Panc1 (cell line): ENCODE data around the gene ARFIP1. TPM values are rescaled to one million over a fixed set of nuclear protein-coding genes. Genes with fewer than 3 reads are reported as not detected.

Experiments
- ATAC-seq: fragments of 200-7000 bp; cut with Tn5 transposase; 2 replicates; pipeline ENCODE4 v1.9.1; 2020; ENCODE audit warnings: mild to moderate bottlenecking, moderate library complexity
- BruUV-seq: library from RNA; stranded (reverse); fragments of 400-500 nt; replicated peaks from 2 replicates; lab custom pipeline; 2021; lab: Mats Ljungman, UMichigan
- CTCF ChIA-PET: fragments of 300-600 bp; sonication (Branson Sonifier 250); formaldehyde crosslinking; loops from one replicate; lab custom pipeline; 2022; ENCODE audit warnings: antibody characterized with exemption; lab: Charles Lee
- POLR2A ChIA-PET: fragments of 300-600 bp; sonication (Branson Sonifier 250); formaldehyde crosslinking; loops from one replicate; lab custom pipeline; 2022; ENCODE audit warnings: antibody characterized with exemption; lab: Charles Lee
- DNase-seq: peaks from one replicate; pipeline ENCODE4 v3.0.0-alpha.2; 2010; ENCODE audit warnings: low read depth, low spot score
- H3K27ac ChIP-seq: 2 replicates; pipeline ENCODE4 v1.5.1; 2011; ENCODE audit warnings: mild to moderate bottlenecking, low read length, inconsistent platforms
- H3K27me3 ChIP-seq: fragments of 200-500 bp; sonication (Bioruptor generic); 2 replicates; pipeline ENCODE4 v1.6.0; 2014; ENCODE audit warnings: low read length, inconsistent platforms; ENCODE audit not compliant: control insufficient read depth, insufficient read depth
- H3K36me3 ChIP-seq: fragments of 200-500 bp; sonication (Bioruptor generic); 2 replicates; pipeline ENCODE4 v1.5.1; 2014; ENCODE audit warnings: inconsistent platforms, mild to moderate bottlenecking, low read length, moderate library complexity; ENCODE audit not compliant: control insufficient read depth, insufficient read depth
- H3K4me1 ChIP-seq: 2 replicates; pipeline ENCODE4 v1.5.1; 2011; ENCODE audit warnings: inconsistent platforms, mild to moderate bottlenecking, low read length, moderate library complexity; ENCODE audit not compliant: control insufficient read depth, insufficient read depth
- H3K4me3 ChIP-seq, 2 experiments: 2 replicates each; pipeline ENCODE4 v1.5.1; 2011 to 2012; ENCODE audit warnings: low read depth in 2 of 2, low read length in 2 of 2, mild to moderate bottlenecking in 2 of 2, inconsistent platforms in 1 of 2, moderate library complexity in 1 of 2
- H3K9me3 ChIP-seq: fragments of 200-500 bp; sonication (Bioruptor generic); 2 replicates; pipeline ENCODE4 v1.5.1; 2014; ENCODE audit warnings: low read depth, mild to moderate bottlenecking, inconsistent platforms, low read length, moderate library complexity; ENCODE audit not compliant: control insufficient read depth, insufficient read depth
- POLR2AphosphoS5 ChIP-seq: IDR thresholded peaks from 2 replicates; pipeline ENCODE4 v1.6.1; 2012; ENCODE audit warnings: mild to moderate bottlenecking, low read depth, low read length, moderate library complexity
- REST ChIP-seq, 2 experiments: IDR thresholded peaks; 2 replicates each; pipeline ENCODE4 v1.6.1; 2011 to 2012; ENCODE audit warnings: low read depth in 2 of 2, control low read depth in 1 of 2, low read length in 1 of 2, mild to moderate bottlenecking in 1 of 2, moderate library complexity in 1 of 2; ENCODE audit not compliant: insufficient read depth in 1 of 2
- SIN3A ChIP-seq: IDR thresholded peaks from 2 replicates; pipeline ENCODE4 v1.6.1; 2012; ENCODE audit warnings: low read depth, mild to moderate bottlenecking, low read length, moderate library complexity, borderline replicate concordance; ENCODE audit not compliant: insufficient read depth
- TCF7L2 ChIP-seq: IDR thresholded peaks from 2 replicates; pipeline ENCODE4 v1.6.1; 2011; ENCODE audit warnings: mild to moderate bottlenecking, low read depth, low read length, inconsistent platforms
- in situ Hi-C: cut with HindIII; loops from 2 replicates; pipeline ENCODE4 v1.10.0; 2016; ENCODE audit warnings: low sequenced_read_pairs, low pct_unique_long_range_greater_than_20kb
- intact Hi-C: fragments of 100-400 bp; cut with micrococcal nuclease; formaldehyde crosslinking; loops from one replicate; pipeline ENCODE4 v1.10.0; 2022; ENCODE audit not compliant: unreplicated experiment
- total RNA-seq: library from RNA; stranded (reverse); gene quantifications from one replicate; pipeline ENCODE4 v1.2.1, GENCODE V29; 2021; ENCODE audit not compliant: unreplicated experiment
- TF ChIP-seq, protein P1 (sequence below): fragments of 450-650 bp; IDR thresholded peaks from 2 replicates; pipeline ENCODE4 v1.5.1; 2017; ENCODE audit warnings: mild to moderate bottlenecking

The ARFIP1 gene
- total RNA-seq, 1 experiment from 2014 or later, result 22.2 TPM

DNA sequence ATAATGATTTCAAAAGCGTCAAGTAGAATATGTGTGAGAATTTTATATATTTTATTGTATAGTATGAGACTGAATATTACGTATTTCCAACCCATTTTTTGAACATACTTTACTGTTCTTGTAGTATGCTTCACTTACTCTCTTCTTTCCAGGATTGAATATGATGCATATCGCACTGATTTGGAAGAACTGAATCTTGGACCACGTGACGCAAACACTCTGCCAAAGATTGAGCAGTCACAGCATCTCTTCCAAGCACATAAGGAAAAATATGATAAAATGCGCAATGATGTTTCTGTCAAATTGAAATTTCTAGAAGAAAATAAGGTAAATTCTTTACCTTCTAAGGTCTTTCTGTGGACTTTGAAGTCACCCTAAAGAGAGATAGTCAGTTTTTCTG is 108.2 kb downstream of the ARFIP1 start:
- no peak overlapping the region for H3K27ac ChIP-seq
- no peak overlapping the region for H3K4me3 ChIP-seq
- no TSS peak for BruUV-seq
- DNase-seq, result no peak
- H3K4me1 ChIP-seq, result no peaks in the 10 kb centered on the region
- in situ Hi-C loops (no loop called here), intact Hi-C loops (no loop called here)
- no peak for TF ChIP-seq TCF7L2
- no peak for TF ChIP-seq SIN3A
- no peak for TF ChIP-seq REST (IDR thresholded peaks at IDR 0.05; ENCODE audit: insufficient read depth in 1 of 2, low read depth in 2 of 2, low read length in 1 of 2)
- TF ChIP-seq POLR2AphosphoS5, result no peak
- TF ChIP-seq, protein P1, sequence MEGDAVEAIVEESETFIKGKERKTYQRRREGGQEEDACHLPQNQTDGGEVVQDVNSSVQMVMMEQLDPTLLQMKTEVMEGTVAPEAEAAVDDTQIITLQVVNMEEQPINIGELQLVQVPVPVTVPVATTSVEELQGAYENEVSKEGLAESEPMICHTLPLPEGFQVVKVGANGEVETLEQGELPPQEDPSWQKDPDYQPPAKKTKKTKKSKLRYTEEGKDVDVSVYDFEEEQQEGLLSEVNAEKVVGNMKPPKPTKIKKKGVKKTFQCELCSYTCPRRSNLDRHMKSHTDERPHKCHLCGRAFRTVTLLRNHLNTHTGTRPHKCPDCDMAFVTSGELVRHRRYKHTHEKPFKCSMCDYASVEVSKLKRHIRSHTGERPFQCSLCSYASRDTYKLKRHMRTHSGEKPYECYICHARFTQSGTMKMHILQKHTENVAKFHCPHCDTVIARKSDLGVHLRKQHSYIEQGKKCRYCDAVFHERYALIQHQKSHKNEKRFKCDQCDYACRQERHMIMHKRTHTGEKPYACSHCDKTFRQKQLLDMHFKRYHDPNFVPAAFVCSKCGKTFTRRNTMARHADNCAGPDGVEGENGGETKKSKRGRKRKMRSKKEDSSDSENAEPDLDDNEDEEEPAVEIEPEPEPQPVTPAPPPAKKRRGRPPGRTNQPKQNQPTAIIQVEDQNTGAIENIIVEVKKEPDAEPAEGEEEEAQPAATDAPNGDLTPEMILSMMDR, result no peak
- no peaks in the 10 kb centered on the region for H3K27me3 ChIP-seq
- ChIA-PET CTCF (no interaction called here), POLR2A (no interaction called here)
- H3K36me3 ChIP-seq, result no peaks in the 10 kb centered on the region
- ATAC-seq, result no peak
- no peaks in the 10 kb centered on the region for H3K9me3 ChIP-seq

DNA sequence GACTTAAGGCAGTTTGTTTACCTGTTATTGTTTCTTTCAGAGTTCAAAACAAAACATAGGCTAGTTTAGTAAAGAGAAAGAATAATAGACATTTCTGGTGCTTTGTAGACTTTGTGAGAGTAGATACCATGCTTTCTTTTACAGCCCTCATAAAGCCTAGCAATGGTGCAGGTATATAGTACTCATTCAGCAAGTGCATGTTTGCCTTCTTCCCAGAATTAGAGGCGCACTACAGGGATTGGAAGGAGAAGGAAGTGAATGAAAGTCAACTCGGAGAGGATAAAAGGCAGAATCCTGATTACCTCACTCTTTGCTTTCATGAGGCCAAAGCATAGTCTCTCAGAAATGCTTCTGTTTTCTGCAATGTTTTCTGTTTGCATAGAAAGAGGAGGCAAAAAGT is 113.2 kb downstream of the ARFIP1 start:
- ATAC-seq, result no peak
- CTCF ChIA-PET, result no interaction called here
- Histone ChIP-seq H3K9me3 (no peaks in the 10 kb centered on the region), H3K4me1 (no peaks in the 10 kb centered on the region), H3K27ac (no peak overlapping the region), H3K27me3 (no peaks in the 10 kb centered on the region), H3K4me3 (no peak overlapping the region), H3K36me3 (no peaks in the 10 kb centered on the region)
- in situ Hi-C loops (no loop called here), intact Hi-C loops (no loop called here)
- BruUV-seq, result no TSS peak
- POLR2A ChIA-PET, result interaction anchor here (0.5 kb wide), 1 partner anchor 18 kb away, joined by 4 read pairs; no protein-coding TSS in a partner anchor
- no peak for DNase-seq
- TF ChIP-seq TCF7L2 (no peak), REST (IDR thresholded peaks at IDR 0.05; ENCODE audit: insufficient read depth in 1 of 2, low read depth in 2 of 2, low read length in 1 of 2) (no peak), POLR2AphosphoS5 (no peak), SIN3A (no peak)
- TF ChIP-seq, protein P1, result no peak
